Measurements from ENCODE around the gene UMAD1.

GRCh38 chr7:7766671-7767070 lies 126.1 kb downstream of the UMAD1 start:
- TF ChIP-seq, protein P1, sequence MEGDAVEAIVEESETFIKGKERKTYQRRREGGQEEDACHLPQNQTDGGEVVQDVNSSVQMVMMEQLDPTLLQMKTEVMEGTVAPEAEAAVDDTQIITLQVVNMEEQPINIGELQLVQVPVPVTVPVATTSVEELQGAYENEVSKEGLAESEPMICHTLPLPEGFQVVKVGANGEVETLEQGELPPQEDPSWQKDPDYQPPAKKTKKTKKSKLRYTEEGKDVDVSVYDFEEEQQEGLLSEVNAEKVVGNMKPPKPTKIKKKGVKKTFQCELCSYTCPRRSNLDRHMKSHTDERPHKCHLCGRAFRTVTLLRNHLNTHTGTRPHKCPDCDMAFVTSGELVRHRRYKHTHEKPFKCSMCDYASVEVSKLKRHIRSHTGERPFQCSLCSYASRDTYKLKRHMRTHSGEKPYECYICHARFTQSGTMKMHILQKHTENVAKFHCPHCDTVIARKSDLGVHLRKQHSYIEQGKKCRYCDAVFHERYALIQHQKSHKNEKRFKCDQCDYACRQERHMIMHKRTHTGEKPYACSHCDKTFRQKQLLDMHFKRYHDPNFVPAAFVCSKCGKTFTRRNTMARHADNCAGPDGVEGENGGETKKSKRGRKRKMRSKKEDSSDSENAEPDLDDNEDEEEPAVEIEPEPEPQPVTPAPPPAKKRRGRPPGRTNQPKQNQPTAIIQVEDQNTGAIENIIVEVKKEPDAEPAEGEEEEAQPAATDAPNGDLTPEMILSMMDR (IDR thresholded peaks at IDR 0.05) = no peak
- no peak for TF ChIP-seq POLR2A (IDR thresholded peaks at IDR 0.05)

Measured in vagina (tissue), 2 donors.